Activated T-cell treated with anti-CD3 and anti-CD28 coated beads for 1 hour (primary cell): ENCODE results near the gene KCNMA1.

Source experiments
- DNase-seq: peaks from one replicate; pipeline ENCODE4 v3.0.0-alpha.2; 2020; ENCODE audit warnings: low read depth

Gene KCNMA1

GRCh38 chr10:76973091-76974016 is 664.3 kb downstream of the KCNMA1 start:
- DNase-seq = no peak

GRCh38 chr10:76972541-76972940 is 665.1 kb downstream of the KCNMA1 start:
- DNase-seq = no peak

- no peak for DNase-seq
Measured at GRCh38 chr10:76971547-76972170, 665.9 kb downstream of the KCNMA1 start.

GRCh38 chr10:76970711-76971519 is 666.7 kb downstream of the KCNMA1 start:
- no peak for DNase-seq

- DNase-seq = no peak
Measured at GRCh38 chr10:76969366-76969948, 668.2 kb downstream of the KCNMA1 start.

- no peak for DNase-seq
Measured at GRCh38 chr10:76968483-76968882, 669.1 kb downstream of the KCNMA1 start.

DNA sequence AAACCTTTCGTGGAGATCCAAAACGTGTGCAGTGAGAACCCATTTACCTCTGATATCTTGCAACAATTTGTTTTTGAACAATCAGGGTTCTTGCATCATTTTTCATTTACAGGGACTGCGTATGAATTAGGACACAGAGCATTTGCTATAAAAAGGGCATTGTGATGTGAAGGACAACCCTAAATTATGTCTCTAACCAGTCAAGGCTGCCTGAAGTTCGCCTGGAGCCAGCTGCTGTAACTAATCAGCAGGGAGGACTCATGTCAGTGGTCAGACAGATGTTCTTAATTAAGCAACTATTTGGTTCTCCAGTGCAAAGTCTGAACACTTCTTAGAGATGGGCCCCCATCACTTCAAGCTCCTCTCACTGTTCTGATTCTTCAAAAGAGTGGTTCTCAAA is 674.8 kb downstream of the KCNMA1 start:
- DNase-seq = no peak

DNA sequence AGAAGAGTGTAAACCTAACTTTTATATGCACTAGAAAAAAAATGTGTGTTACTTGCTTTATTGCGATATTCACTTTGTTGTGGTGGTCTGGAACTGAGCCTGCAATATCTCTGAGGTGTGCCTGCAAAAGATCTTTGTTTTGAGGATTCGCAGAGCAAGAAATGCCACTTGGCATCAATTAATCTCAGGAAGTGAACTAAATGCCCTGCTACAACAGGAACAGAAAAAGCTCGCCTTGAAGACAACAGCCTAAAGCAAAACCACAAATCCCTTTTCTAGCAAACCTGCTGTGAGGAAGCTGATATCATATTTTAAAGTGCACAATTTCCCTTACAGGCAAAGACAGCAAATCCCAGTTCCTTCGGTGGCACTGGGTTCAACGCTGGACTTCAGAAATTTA is 675.8 kb downstream of the KCNMA1 start:
- no peak for DNase-seq

DNA sequence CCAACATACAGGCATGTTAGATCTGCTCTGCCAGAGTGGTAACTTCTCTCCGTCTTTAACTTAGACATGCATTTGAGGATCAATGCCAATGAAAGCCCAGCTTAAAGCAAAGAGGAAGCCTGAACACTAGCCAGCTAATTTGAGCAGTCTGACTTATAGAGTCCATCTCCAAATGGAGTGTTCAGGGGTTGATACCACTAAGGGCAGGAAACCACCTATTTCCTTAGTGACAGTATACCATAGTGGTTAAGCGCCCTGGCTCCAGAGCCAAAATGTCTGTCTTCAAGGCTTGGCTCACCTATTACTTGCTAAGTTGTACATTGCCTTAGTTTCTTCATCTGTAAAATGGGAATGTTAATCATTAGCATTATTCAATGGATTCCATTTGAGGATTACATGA is 678.5 kb downstream of the KCNMA1 start:
- DNase-seq = no peak

- DNase-seq = no peak
Measured at GRCh38 chr10:76954838-76955237, 682.8 kb downstream of the KCNMA1 start.

DNA sequence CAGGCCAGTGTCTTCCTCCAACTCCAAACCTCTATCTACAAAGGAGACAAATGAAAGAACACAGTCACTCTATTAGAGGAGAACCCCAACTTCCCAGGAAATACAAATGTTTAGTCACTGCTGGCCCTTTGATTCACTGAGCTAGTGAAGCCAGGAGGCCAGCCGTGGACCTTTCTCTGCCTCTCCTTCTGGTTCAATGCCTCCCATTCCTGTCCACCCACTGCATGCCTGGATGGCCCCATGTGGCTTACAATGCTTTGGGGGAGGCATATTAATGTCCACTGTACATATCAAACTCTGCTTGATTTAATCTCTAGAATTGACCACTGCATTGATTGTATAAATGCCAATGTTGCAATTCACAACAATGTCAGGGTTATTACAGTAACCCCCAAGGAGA is 687.3 kb downstream of the KCNMA1 start:
- no peak for DNase-seq

DNA sequence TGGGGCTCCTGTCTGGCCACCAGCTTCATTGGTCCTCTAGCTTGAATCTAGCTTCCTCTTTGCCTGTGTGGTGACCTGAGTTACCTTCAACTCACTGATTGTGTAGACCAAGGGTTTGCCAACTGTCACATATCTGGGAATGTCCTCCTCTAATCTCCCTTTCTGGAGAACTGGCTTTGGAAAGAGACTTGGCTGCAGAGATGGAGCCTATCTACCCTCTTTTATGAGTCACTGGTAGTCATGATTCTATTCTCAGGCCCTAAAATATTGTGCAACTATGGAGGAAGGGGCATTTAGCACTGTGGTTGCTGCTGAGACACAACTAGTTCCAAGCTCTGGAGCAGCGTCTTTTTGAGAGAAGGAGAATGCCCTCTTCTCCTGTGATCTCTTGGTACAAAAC is 691.3 kb downstream of the KCNMA1 start:
- no peak for DNase-seq

- no peak for DNase-seq
Measured at GRCh38 chr10:76945166-76945565, 692.4 kb downstream of the KCNMA1 start.

GRCh38 chr10:76944640-76945039 is 693.0 kb downstream of the KCNMA1 start:
- no peak for DNase-seq

GRCh38 chr10:76942628-76943416 is 694.8 kb downstream of the KCNMA1 start:
- DNase-seq = no peak

- no peak for DNase-seq
Measured at GRCh38 chr10:76939933-76940468, 697.6 kb downstream of the KCNMA1 start.

- DNase-seq = no peak
Measured at GRCh38 chr10:76937181-76937600, 700.4 kb downstream of the KCNMA1 start.

- DNase-seq = no peak
Measured at GRCh38 chr10:76935941-76936613, 701.5 kb downstream of the KCNMA1 start.

- no peak for DNase-seq
Measured at GRCh38 chr10:76928565-76928964, 709.0 kb downstream of the KCNMA1 start.

DNA sequence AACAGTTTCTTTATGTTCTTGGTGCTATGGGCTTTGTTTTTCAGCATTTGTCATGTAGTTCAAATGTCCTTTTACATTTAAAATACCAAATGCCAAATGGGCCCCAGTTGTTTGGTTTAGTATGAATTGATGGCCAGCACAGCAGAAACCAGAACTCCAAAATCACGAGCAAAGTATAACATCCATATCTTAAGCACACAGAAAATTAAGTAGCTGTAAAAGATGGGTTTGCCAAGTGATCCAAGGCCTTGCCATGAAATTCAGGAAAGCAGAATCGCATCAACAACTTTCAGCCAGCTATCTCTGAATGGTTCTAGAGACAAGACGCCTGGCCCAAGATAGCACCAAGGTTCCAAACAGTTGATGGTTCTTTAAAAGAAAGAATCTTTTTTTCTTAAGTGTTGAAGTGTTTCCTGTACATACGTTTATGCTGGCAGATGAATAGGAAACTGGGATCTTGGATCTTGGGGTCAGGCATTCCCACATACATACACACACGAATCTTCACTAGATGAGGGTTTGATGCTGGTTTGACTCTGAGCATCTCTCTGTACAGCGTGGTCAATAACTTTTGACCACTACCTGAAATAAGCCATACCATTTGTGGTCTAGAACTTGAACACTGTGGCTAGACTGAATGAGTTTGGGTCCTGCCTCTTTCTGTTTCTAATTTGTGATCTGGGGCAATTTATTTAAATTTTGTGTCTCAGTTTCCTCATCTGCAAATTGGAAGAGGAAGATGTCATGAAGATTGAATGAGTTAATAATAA is 711.8 kb downstream of the KCNMA1 start:
- no peak for DNase-seq
